Transverse colon (tissue), 4 donors: ENCODE data around the gene ELFN1. TPM values are rescaled to one million over a fixed set of nuclear protein-coding genes. Genes with fewer than 3 reads are reported as not detected.

ENCODE experiments used
- DNase-seq: peaks from one replicate; pipeline ENCODE4 v3.0.0-alpha.2; 2019
- H3K27ac ChIP-seq, 4 donors: fragments of 200-600 bp; sonication (generic); 2 replicates each; pipeline ENCODE4 v1.5.1; 2016 to 2018; ENCODE audit warnings: inconsistent platforms in 4 of 4
- H3K27me3 ChIP-seq: fragments of 200-600 bp; sonication (generic); 2 replicates; pipeline ENCODE4 v1.5.1; 2017; ENCODE audit warnings: inconsistent platforms
- H3K36me3 ChIP-seq, 4 donors: fragments of 200-600 bp; sonication (generic); 2 replicates each; pipeline ENCODE4 v1.5.1; 2017 to 2019; ENCODE audit warnings: inconsistent platforms in 4 of 4
- H3K4me1 ChIP-seq, 4 donors: fragments of 200-600 bp; sonication (generic); 2 replicates each; pipeline ENCODE4 v1.5.1; 2017 to 2020; ENCODE audit warnings: inconsistent platforms in 4 of 4
- H3K4me3 ChIP-seq, 4 donors: fragments of 200-600 bp; sonication (generic); 1 replicate in 1 of 4; 2 replicates in 3 of 4; pipeline versions ENCODE4 v1.5.1 to v1.6.1; 2017 to 2019; ENCODE audit warnings: inconsistent platforms in 4 of 4
- H3K9me3 ChIP-seq, 2 donors: fragments of 200-600 bp; sonication (generic); 2 replicates each; pipeline ENCODE4 v1.5.1; 2017 to 2019; ENCODE audit warnings: inconsistent platforms in 2 of 2
- CTCF ChIP-seq, 5 experiments: fragments of 200-600 bp in 3 of 5; fragments of 450-650 bp in 2 of 5; sonication (generic) in 3 of 5; IDR thresholded peaks; 1 replicate in 2 of 5; 2 replicates in 3 of 5; pipeline ENCODE4 v1.5.1; 2016 to 2017; ENCODE audit warnings: antibody characterized with exemption in 5 of 5, inconsistent platforms in 3 of 5, mild to moderate bottlenecking in 2 of 5, moderate library complexity in 1 of 5
- EP300 ChIP-seq: sonication (generic); formaldehyde crosslinking; IDR thresholded peaks from one replicate; pipeline ENCODE4 v1.6.1; 2017; ENCODE audit warnings: antibody characterized with exemption, low read depth
- POLR2A ChIP-seq: fragments of 450-650 bp; IDR thresholded peaks from one replicate; pipeline ENCODE4 v1.6.1; 2016; ENCODE audit warnings: antibody characterized with exemption, mild to moderate bottlenecking, moderate library complexity
- POLR2AphosphoS5 ChIP-seq, 3 donors: sonication (generic); formaldehyde crosslinking; IDR thresholded peaks; one replicate each; pipeline ENCODE4 v1.6.1; 2016; ENCODE audit warnings: antibody characterized with exemption in 3 of 3
- WGBS, 2 donors: methylation state at CpG; one replicate each; pipeline ENCODE4 v1.1.5; 2018; ENCODE audit warnings: low coverage in 1 of 2; 5-methylcytosine and 5-hydroxymethylcytosine counted together
- in situ Hi-C, 4 donors: fragments of 200-750 bp; cut with MboI; loops; one replicate each; pipeline versions ENCODE4 v1.15.0 to v1.15.1; 2017; ENCODE audit warnings: low sequenced_read_pairs in 3 of 4, low pct_ligation_motif_present in 1 of 4, low pct_unique_long_range_greater_than_20kb in 1 of 4
- intact Hi-C: fragments of 100-400 bp; cut with DNase I; formaldehyde crosslinking; loops from one replicate; pipeline ENCODE4 v1.15.1; 2023; ENCODE audit warnings: low total_unique reads
- total RNA-seq, 4 donors: library from RNA; depleted of rRNA; stranded (reverse); fragments of >200 nt; gene quantifications; one replicate each; pipeline ENCODE4 v1.1.0, GENCODE V29; 2016

The ELFN1 gene
- total RNA-seq, 4 donors from 2014 or later = 0.14 to 0.60 (median 0.32) TPM; not detected in 1

GRCh38 chr7:1719913-1720312 lies 49.8 kb downstream of the ELFN1 start:
- intact Hi-C loops = no loop called here
- DNase-seq = no peak
- H3K36me3 ChIP-seq = no peaks in the 10 kb centered on the region
- H3K9me3 ChIP-seq = no peaks in the 10 kb centered on the region
- WGBS, 2 donors = 53 to 71% methylated on average over 3 to 7 of the region's 7 CpGs
- no peak overlapping the region for H3K27ac ChIP-seq
- H3K4me1 ChIP-seq = no peaks in the 10 kb centered on the region
- H3K4me3 ChIP-seq = no peak overlapping the region
- in situ Hi-C loops = no loop called here
- peaks cover 13% of the 10 kb centered on the region for H3K27me3 ChIP-seq
- TF ChIP-seq POLR2AphosphoS5 (IDR thresholded peaks at IDR 0.05) (no peak), CTCF (IDR thresholded peaks at IDR 0.05) (no peak), POLR2A (no peak), EP300 (no peak)

- Histone ChIP-seq H3K36me3 (no peaks in the 10 kb centered on the region), H3K27me3 (peaks cover 13% of the 10 kb centered on the region), H3K4me1 (no peaks in the 10 kb centered on the region), H3K9me3 (no peaks in the 10 kb centered on the region), H3K4me3 (no peak overlapping the region), H3K27ac (no peak overlapping the region)
- intact Hi-C loops = no loop called here
- TF ChIP-seq POLR2AphosphoS5 (IDR thresholded peaks at IDR 0.05) (no peak), POLR2A (no peak), CTCF (IDR thresholded peaks at IDR 0.05) (no peak), EP300 (no peak)
- in situ Hi-C loops = no loop called here
- 48% methylated on average over 8 of the region's 8 CpGs; no CpG with 5 or more reads in 1 of the 2 donors for WGBS, 2 donors
- DNase-seq = no peak
Measured at GRCh38 chr7:1720326-1720725, 50.2 kb downstream of the ELFN1 start.

DNA sequence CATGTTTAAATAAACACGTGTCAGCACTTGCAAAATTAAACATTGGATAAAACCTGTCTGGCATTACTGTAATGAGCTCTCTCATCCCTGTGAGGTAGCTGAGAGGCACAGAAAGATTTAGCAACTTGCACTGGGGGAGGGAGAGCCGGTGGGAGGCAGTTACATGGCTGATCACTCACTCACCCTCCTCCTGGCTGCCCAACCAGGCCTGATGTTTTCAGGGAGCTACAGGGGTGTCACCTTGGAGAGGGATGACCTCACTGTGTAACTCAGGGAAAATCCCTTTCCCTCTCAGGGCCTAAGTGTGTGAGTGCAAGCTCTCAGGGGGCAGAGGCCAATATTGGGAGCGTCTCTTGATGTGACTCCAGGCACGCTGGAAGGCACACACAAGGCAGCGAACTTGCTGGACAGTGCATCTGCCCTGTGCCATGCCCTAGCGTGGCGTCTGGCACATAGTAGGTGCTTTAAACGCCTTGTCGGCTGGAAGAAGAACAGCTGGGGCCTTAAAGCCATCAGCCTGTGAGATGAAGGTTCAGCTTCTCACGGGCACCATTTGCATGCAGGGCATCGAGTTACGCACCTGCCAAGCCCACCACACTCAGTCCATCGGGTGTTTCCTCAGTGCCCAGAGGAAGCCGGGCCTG lies 51.1 kb downstream of the ELFN1 start:
- no peak for DNase-seq
- TF ChIP-seq EP300 = no peak
- TF ChIP-seq POLR2AphosphoS5 (IDR thresholded peaks at IDR 0.05) = no peak
- no peak for TF ChIP-seq CTCF (IDR thresholded peaks at IDR 0.05)
- no peak for TF ChIP-seq POLR2A
- 69% methylated on average over 14 of the region's 14 CpGs; no CpG with 5 or more reads in 1 of the 2 donors for WGBS, 2 donors
- in situ Hi-C loops (no loop called here), intact Hi-C loops (no loop called here)
- H3K4me1 ChIP-seq = no peaks in the 10 kb centered on the region
- no peaks in the 10 kb centered on the region for H3K9me3 ChIP-seq
- H3K36me3 ChIP-seq = no peaks in the 10 kb centered on the region
- no peak overlapping the region for H3K4me3 ChIP-seq
- no peak overlapping the region for H3K27ac ChIP-seq
- peaks cover 15% of the 10 kb centered on the region for H3K27me3 ChIP-seq

- Histone ChIP-seq H3K4me1 (no peaks in the 10 kb centered on the region), H3K4me3 (no peak overlapping the region), H3K27ac (no peak overlapping the region), H3K27me3 (peaks cover 25% of the 10 kb centered on the region), H3K36me3 (no peaks in the 10 kb centered on the region), H3K9me3 (no peaks in the 10 kb centered on the region)
- 88 to 95% methylated on average over 9 to 13 of the region's 13 CpGs for WGBS, 2 donors
- no peak for TF ChIP-seq EP300
- no peak for TF ChIP-seq POLR2A
- no peak for TF ChIP-seq CTCF (IDR thresholded peaks at IDR 0.05)
- TF ChIP-seq POLR2AphosphoS5 (IDR thresholded peaks at IDR 0.05) = no peak
- intact Hi-C loops (no loop called here), in situ Hi-C loops (no loop called here)
- DNase-seq = no peak
Measured at GRCh38 chr7:1723254-1723653, 53.2 kb downstream of the ELFN1 start.
